ENCODE measurements around the gene KLHDC1.

DNA sequence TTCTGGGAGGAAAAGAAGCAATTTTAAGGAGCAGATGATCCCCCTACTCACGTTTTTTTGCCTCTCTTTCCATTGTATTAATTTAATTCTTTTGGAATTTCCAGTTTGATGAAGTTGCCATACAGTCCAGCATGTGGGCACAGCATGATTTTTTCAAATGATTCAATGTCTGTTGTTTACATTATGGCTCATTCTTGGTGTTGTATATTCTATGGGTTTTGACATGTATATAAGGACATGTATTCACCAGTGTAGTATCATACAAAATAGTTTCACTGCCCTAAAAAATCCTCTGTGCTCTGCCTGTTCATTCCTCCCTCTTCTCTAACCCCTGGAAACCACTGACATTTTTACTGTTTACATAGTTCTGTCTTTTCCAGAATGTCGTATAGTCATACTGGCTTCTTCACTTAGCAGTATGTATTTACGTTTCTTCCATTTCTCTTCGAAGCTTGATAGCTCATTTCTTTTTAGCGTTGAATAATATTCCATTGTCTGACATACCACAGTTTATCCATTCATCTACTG, 61.7 kb downstream of the KLHDC1 start:
- TF ChIP-seq EZH2phosphoT487 (IDR thresholded peaks at IDR 0.05; ENCODE audit: borderline replicate concordance, low read depth, low read length): no peak
- TF ChIP-seq, protein P1, sequence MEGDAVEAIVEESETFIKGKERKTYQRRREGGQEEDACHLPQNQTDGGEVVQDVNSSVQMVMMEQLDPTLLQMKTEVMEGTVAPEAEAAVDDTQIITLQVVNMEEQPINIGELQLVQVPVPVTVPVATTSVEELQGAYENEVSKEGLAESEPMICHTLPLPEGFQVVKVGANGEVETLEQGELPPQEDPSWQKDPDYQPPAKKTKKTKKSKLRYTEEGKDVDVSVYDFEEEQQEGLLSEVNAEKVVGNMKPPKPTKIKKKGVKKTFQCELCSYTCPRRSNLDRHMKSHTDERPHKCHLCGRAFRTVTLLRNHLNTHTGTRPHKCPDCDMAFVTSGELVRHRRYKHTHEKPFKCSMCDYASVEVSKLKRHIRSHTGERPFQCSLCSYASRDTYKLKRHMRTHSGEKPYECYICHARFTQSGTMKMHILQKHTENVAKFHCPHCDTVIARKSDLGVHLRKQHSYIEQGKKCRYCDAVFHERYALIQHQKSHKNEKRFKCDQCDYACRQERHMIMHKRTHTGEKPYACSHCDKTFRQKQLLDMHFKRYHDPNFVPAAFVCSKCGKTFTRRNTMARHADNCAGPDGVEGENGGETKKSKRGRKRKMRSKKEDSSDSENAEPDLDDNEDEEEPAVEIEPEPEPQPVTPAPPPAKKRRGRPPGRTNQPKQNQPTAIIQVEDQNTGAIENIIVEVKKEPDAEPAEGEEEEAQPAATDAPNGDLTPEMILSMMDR (conservative IDR thresholded peaks at IDR 0.05; ENCODE audit: low read length): no peak
